ENCODE measurements around the gene TDRD9. TPM values are rescaled to one million over a fixed set of nuclear protein-coding genes. Genes with fewer than 3 reads are reported as not detected.

Gene TDRD9, protein sequence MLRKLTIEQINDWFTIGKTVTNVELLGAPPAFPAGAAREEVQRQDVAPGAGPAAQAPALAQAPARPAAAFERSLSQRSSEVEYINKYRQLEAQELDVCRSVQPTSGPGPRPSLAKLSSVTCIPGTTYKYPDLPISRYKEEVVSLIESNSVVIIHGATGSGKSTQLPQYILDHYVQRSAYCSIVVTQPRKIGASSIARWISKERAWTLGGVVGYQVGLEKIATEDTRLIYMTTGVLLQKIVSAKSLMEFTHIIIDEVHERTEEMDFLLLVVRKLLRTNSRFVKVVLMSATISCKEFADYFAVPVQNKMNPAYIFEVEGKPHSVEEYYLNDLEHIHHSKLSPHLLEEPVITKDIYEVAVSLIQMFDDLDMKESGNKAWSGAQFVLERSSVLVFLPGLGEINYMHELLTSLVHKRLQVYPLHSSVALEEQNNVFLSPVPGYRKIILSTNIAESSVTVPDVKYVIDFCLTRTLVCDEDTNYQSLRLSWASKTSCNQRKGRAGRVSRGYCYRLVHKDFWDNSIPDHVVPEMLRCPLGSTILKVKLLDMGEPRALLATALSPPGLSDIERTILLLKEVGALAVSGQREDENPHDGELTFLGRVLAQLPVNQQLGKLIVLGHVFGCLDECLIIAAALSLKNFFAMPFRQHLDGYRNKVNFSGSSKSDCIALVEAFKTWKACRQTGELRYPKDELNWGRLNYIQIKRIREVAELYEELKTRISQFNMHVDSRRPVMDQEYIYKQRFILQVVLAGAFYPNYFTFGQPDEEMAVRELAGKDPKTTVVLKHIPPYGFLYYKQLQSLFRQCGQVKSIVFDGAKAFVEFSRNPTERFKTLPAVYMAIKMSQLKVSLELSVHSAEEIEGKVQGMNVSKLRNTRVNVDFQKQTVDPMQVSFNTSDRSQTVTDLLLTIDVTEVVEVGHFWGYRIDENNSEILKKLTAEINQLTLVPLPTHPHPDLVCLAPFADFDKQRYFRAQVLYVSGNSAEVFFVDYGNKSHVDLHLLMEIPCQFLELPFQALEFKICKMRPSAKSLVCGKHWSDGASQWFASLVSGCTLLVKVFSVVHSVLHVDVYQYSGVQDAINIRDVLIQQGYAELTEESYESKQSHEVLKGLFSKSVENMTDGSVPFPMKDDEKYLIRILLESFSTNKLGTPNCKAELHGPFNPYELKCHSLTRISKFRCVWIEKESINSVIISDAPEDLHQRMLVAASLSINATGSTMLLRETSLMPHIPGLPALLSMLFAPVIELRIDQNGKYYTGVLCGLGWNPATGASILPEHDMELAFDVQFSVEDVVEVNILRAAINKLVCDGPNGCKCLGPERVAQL (N-terminal part only)
- 1.0 and 1.3 TPM in 2 replicates for total RNA-seq

DNA sequence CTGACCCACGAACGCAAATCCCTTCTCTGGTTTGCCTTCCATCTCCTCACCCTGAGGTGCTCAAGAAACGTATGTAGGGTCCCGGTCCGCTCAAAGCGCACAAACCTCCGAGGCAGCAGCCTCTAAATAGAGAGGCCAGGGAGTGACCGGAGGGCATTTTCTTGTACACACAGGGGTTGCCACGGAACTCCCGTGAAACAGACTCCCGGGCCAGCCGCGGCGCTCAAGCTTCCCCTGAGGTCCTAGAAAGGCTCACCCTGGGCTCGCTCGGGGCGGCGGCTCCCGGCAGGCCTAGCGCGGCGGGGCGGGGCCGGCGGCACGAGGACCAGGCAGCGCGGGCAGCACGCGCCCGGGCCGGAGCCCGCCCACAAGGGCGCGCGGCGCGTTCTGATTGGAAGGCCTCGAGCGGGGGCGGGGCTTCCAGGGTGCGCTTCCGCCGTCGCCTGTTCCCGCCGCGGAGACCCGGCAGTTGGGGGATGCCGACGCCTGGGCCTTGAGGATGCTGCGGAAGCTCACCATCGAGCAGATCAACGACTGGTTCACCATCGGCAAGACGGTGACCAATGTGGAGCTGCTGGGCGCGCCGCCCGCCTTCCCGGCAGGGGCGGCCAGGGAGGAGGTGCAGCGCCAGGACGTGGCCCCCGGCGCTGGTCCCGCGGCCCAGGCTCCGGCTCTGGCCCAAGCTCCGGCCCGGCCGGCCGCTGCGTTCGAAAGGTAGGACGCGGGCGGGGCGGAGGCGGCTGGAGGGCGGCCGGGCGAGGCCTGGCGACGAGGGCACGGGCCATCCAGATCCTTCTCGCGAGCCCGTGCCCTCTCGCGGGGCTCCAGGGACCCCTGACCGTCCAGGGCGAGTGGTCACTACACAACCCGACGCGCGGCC lies at the start of gene TDRD9:
TDRD9 (plus strand) TSS at position 446 of the 880 bp plus-strand sequence; CDS start at position 500, 54 bp downstream.

DNA sequence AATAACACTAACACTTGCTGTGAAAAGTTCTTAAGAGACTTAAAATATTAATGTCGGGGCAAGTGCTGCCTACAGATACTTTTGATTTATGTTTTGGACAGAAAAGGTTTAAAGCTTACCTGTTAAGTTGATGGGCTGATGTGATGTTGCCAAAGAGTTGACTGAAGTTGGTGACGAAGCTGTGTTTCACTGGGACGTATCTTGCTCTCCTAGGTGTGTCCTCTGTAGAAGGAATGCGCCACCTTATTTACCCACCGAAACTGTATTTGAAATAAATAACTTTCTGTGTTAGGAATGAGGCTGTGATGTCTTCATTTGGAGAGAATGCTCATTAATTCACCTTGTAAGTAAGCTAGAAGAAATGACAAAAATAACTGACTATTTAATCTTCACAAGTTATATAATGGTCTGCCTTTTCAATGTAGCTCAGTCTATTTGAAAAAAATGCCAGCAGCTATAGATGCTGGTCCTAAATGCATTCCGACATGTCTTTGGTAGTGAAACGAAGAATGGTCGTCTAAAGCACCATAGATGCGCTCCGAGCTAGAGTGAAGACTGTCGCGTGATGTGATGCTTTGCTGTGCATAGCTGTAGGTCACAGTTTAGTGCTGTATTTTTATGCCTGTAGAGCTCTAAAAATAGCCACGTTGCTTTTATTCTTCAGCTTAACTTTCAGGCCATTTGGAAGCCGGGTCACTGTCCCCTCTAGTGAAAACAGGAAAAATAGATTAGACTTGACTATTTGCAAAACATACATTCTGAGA lies 13.9 kb downstream of the TDRD9 start, which contains the start of gene RD3L:
RD3L (minus strand) TSS at position 557 of the 764 bp plus-strand sequence. CDS start 834 bp downstream, outside the sequence.

DNA sequence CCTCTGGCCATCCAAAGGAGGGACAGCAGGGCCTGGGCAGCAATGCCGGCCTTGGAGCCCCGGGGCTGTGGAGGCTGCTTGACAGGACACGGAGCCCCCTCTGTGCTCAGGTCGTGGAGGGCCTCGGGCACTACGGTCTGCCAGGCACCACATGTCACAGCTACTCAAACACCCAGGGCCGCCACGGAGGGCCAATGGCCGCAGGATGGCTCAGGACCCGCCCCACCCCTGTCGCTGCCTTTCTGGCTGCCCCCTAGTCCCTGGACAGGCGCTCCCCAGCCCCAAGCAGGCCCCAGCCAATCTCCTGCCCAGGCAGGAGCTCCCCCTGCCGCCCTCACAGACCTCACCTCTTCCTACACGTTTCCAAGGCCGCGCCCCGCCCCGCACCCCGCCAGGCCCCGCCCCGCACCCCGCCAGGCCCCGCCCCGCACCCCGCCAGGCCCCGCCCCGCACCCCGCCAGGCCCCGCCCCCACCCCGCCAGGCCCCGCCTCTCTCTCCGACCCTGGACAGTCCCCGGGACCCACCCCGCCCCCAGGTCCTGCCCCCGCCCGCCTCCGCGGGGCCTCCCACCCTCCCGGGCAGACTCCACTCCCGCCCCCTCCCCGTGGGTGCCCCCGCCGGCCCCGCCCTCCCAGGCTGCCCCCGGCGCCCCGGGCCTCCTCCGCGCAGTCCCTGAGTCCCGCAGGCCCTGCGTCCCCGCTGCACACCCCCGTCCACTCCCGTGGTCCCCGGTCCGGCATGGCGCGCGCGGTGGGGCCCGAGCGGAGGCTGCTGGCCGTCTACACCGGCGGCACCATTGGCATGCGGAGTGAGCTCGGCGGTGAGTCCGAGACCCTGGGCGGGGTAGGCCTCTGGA lies 157.0 kb downstream of the TDRD9 start, which contains the start of gene ASPG:
ASPG (plus strand) TSS at position 669 of the 857 bp plus-strand sequence; CDS start at position 740, 71 bp downstream.

Other genes starting within 250 kb of the TDRD9 start
- gene XRCC3, start 213.0 kb upstream of the TDRD9 start, total RNA-seq, result 11.3 and 12.1 TPM in 2 replicates
- 44.7 and 65.7 TPM in 2 replicates for gene ZFYVE21, start 212.6 kb upstream of the TDRD9 start, total RNA-seq
- gene PPP1R13B, start 80.9 kb upstream of the TDRD9 start, total RNA-seq, result 7.6 and 12.1 TPM in 2 replicates
- not detected in 2 replicates for gene RD3L, start 14.1 kb downstream of the TDRD9 start, total RNA-seq
- gene ASPG, start 157.2 kb downstream of the TDRD9 start, total RNA-seq, result 0.09 TPM in 1 of 2 replicates, not detected in the other
- gene KIF26A, start 210.1 kb downstream of the TDRD9 start, total RNA-seq, result 2.7 and 15.2 TPM in 2 replicates

All from endothelial cell of coronary artery (primary cell).